ENCODE data around the gene TEP1. TPM values are rescaled to one million over a fixed set of nuclear protein-coding genes. Genes with fewer than 3 reads are reported as not detected.
"Not testable (repeated sequence)": the region's sequence is repeated elsewhere in the genome, so short reads cannot be mapped to it uniquely, and the experiment has no call there.

Gene TEP1
- total and polyA plus RNA-seq, 2 of the 8 experiments (the other 6 are each of a cell fraction or from before 2014, with no cell fraction given), result 6.9 to 10.7 TPM

DNA sequence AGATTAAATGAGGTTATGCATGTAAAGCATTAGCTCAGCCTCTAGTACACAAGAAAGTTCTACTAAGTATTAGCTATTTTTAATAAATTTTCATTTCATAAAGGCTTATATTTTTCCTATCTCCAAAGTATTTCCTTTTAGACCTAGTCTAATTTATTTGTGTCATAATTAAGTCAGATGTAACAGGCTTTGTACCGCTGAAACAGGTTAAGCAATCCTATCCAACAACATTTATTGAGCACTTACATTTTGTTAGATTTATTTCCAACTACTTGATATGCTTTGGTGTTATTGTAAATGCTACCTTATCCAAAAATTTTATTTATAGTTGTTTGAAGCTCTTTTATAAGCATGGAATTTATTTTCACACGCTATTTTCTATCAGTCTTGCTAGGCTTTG lies 71.7 kb downstream of the TEP1 start (continued):
- TF ChIP-seq, protein P1, sequence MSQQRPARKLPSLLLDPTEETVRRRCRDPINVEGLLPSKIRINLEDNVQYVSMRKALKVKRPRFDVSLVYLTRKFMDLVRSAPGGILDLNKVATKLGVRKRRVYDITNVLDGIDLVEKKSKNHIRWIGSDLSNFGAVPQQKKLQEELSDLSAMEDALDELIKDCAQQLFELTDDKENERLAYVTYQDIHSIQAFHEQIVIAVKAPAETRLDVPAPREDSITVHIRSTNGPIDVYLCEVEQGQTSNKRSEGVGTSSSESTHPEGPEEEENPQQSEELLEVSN (IDR thresholded peaks at IDR 0.05), result no peak

DNA sequence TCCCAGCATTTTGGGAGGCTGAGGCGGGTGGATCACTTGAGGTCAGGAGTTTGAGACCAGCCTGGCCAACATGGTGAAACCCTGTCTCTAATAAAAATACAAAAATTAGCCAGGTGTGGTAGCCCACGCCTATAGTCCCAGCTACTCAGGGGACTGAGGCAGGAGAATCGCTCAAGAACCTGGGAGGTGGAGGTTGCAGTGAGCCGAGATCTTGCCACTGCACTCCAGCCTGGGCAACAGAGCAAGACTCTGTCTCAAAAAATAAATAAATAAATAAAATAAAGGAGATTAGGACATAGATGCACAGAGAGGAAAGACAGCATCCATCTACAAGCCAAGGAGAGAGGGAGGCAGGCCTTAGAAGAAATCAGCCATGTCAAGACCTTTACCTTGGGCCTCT lies 72.3 kb downstream of the TEP1 start:
- H4K5ac ChIP-seq (ENCODE audit: insufficient read length, low read depth, low read length); H3K27me3 ChIP-seq (replicated peaks in 1 of 4; ENCODE audit: control insufficient read depth in 3 of 4, extremely low read depth in 1 of 4, insufficient read depth in 3 of 4, low read length in 3 of 4); H3K9me3 ChIP-seq (ENCODE audit: insufficient read depth in 2 of 2, low read depth in 1 of 2, low read length in 1 of 2); H2BK5ac ChIP-seq (ENCODE audit: low read depth, low read length); H4K91ac ChIP-seq (replicated peaks; ENCODE audit: insufficient read length, low read length); H3K18ac ChIP-seq (ENCODE audit: extremely low read depth, low read length); H3K4me1 ChIP-seq (replicated peaks in 1 of 4; ENCODE audit: control insufficient read depth in 3 of 4, insufficient read depth in 4 of 4, low read length in 3 of 4); H3K4me2 ChIP-seq (ENCODE audit: insufficient read depth in 1 of 2, low read depth in 2 of 2, low read length in 2 of 2); H3K14ac ChIP-seq (ENCODE audit: insufficient read length); H3K79me1 ChIP-seq (ENCODE audit: low read depth, low read length); H3K4ac ChIP-seq (replicated peaks; ENCODE audit: insufficient read length, low read depth, low read length); H3K23me2 ChIP-seq (ENCODE audit: low read depth, low read length); H2BK12ac ChIP-seq (ENCODE audit: low read depth, low read length); H3K23ac ChIP-seq (ENCODE audit: insufficient read length); FAIRE-seq; H2AK5ac ChIP-seq (ENCODE audit: low read depth, low read length); H3K9ac ChIP-seq (replicated peaks in 1 of 4; ENCODE audit: extremely low read depth in 1 of 4, low read depth in 3 of 4, low read length in 3 of 4); H4K8ac ChIP-seq (ENCODE audit: extremely low read depth, insufficient read depth, low read length); H3K27ac ChIP-seq (ENCODE audit: low read depth, low read length); H3K36me3 ChIP-seq (ENCODE audit: control insufficient read depth in 2 of 4, insufficient read depth in 4 of 4, low read length in 3 of 4); H3K4me3 ChIP-seq (ENCODE audit: extremely low read depth in 1 of 4, insufficient read depth in 2 of 4, low read depth in 3 of 4, low read length in 4 of 4); H4K20me1 ChIP-seq (replicated peaks in 1 of 2; ENCODE audit: control insufficient read depth in 1 of 2, insufficient read depth in 2 of 2, low read length in 2 of 2); H2BK20ac ChIP-seq (ENCODE audit: low read length); H2AFZ ChIP-seq (ENCODE audit: low read length); H2BK120ac ChIP-seq (replicated peaks; ENCODE audit: low read depth, low read length); H2BK15ac ChIP-seq (ENCODE audit: low read length); DNase-seq (ENCODE audit: low read depth in 1 of 2, low spot score in 2 of 2); H3K56ac ChIP-seq (replicated peaks; ENCODE audit: insufficient read length, low read depth, low read length): not testable (repeated sequence)
- 86% methylated on average over 4 of the region's 4 CpGs; no CpG with 5 or more reads in 1 of the 2 experiments for WGBS, 2 experiments (ENCODE audit: extremely low coverage in 1 of 2, insufficient coverage in 1 of 2, insufficient read length in 1 of 2, insufficient replicate concordance in 2 of 2, low coverage in 1 of 2, low lambda C conversion rate in 2 of 2, missing lambda C conversion rate in 1 of 2)
- ChIA-PET CTCF (ENCODE audit: partially characterized antibody) (interaction anchor here (1.6 kb wide), 1 partner anchor 13 kb away, joined by 6 read pairs; no protein-coding TSS in a partner anchor), POLR2A (ENCODE audit: partially characterized antibody) (interaction anchor here (1.7 to 8.3 kb wide), 3 partner anchors 11 to 114 kb away, joined by 6 to 215 read pairs (median 69); partner anchors contain the start of genes APEX1, CCNB1IP1 and OSGEP)
- H3K79me2 ChIP-seq (ENCODE audit: control insufficient read depth in 1 of 2, insufficient read depth in 2 of 2, low read length in 2 of 2), result peaks cover 0 to 15% of the 10 kb centered on the region in 2 experiments; a peak in 2 of 4 replicates
